HepG2 (cell line): ENCODE measurements around the gene HERPUD2. TPM values are rescaled to one million over a fixed set of nuclear protein-coding genes. Genes with fewer than 3 reads are reported as not detected.
A peak's percentile ranks its signal among the peaks of the same experiment; 100 is the strongest.

Source experiments
- ARNTL ChIP-seq: sonication (generic); formaldehyde crosslinking; IDR thresholded peaks from 2 replicates; pipeline ENCODE4 v1.4.0; 2020; ENCODE audit warnings: mild to moderate bottlenecking, missing genetic modification reagents
- ATF1 ChIP-seq: IDR thresholded peaks from 2 replicates; pipeline ENCODE4 v1.6.1; 2016; ENCODE audit warnings: mild to moderate bottlenecking, control low read depth
- CHD2 ChIP-seq: IDR thresholded peaks from 2 replicates; pipeline ENCODE4 v1.6.1; 2011; ENCODE audit warnings: low read depth, low read length, improper control_type of control experiment
- GMEB2 ChIP-seq: IDR thresholded peaks from 2 replicates; pipeline ENCODE4 v1.6.1; 2016; ENCODE audit warnings: missing biosample characterization, missing genetic modification reagents, low read depth
- HNRNPH1 ChIP-seq: fragments of 200-400 bp; formaldehyde crosslinking; optimal IDR thresholded peaks from 2 replicates; pipeline ENCODE3; 2017; ENCODE audit warnings: mild to moderate bottlenecking, low read depth, low read length
- KDM4B ChIP-seq: sonication (generic); formaldehyde crosslinking; IDR thresholded peaks from 2 replicates; pipeline ENCODE4 v1.4.0; 2020; ENCODE audit warnings: missing genetic modification reagents
- MTF1 ChIP-seq: sonication (generic); formaldehyde crosslinking; IDR thresholded peaks from 2 replicates; pipeline ENCODE4 v1.5.0; 2020; ENCODE audit warnings: missing genetic modification reagents
- MXD1 ChIP-seq: sonication (generic); formaldehyde crosslinking; IDR thresholded peaks from 2 replicates; pipeline ENCODE4 v1.4.0; 2020; ENCODE audit warnings: mild to moderate bottlenecking, missing genetic modification reagents
- NR1H2 ChIP-seq: sonication (generic); formaldehyde crosslinking; IDR thresholded peaks from 2 replicates; pipeline ENCODE4 v1.8.1; 2022; ENCODE audit warnings: low read depth, missing genetic modification reagents, borderline replicate concordance
- NR2C2 ChIP-seq: sonication (generic); formaldehyde crosslinking; IDR thresholded peaks from 2 replicates; pipeline ENCODE4 v1.4.0; 2020; ENCODE audit warnings: missing genetic modification reagents, mild to moderate bottlenecking, moderate library complexity, borderline replicate concordance
- POLR2AphosphoS2 ChIP-seq: IDR thresholded peaks from 2 replicates; pipeline ENCODE4 v1.6.1; 2011; ENCODE audit warnings: low read depth, low read length, improper control_type of control experiment
- SALL1 ChIP-seq: sonication (generic); formaldehyde crosslinking; IDR thresholded peaks from 2 replicates; pipeline ENCODE4 v1.8.0; 2022; ENCODE audit warnings: mild to moderate bottlenecking, missing genetic modification reagents
- SRF ChIP-seq: IDR thresholded peaks from 2 replicates; pipeline ENCODE4 v1.6.1; 2011; ENCODE audit warnings: mild to moderate bottlenecking, low read depth, low read length, moderate library complexity
- SRSF4 ChIP-seq: fragments of 200-400 bp; formaldehyde crosslinking; IDR thresholded peaks from one replicate; pipeline ENCODE4 v1.6.1; 2018; ENCODE audit warnings: mild to moderate bottlenecking, low read depth, low read length, moderate library complexity; ENCODE audit not compliant: poor library complexity, severe bottlenecking
- TFAP4 ChIP-seq: sonication (generic); IDR thresholded peaks from 2 replicates; pipeline ENCODE4 v1.6.1; 2016; ENCODE audit warnings: low read depth, borderline replicate concordance
- ZNF496 ChIP-seq: sonication (generic); formaldehyde crosslinking; IDR thresholded peaks from 2 replicates; pipeline ENCODE4 v1.8.1; 2023; ENCODE audit warnings: mild to moderate bottlenecking, moderate library complexity, missing genetic modification reagents; ENCODE audit not compliant: insufficient replicate concordance
- ZNF562 ChIP-seq: sonication (generic); formaldehyde crosslinking; IDR thresholded peaks from 2 replicates; pipeline ENCODE4 v1.8.0; 2022; ENCODE audit warnings: missing genetic modification reagents, borderline replicate concordance
- ZNF710 ChIP-seq: sonication (generic); formaldehyde crosslinking; IDR thresholded peaks from 2 replicates; pipeline ENCODE4 v1.5.0; 2020; ENCODE audit warnings: mild to moderate bottlenecking, missing genetic modification reagents, borderline replicate concordance
- ZNF841 ChIP-seq: sonication (generic); formaldehyde crosslinking; IDR thresholded peaks from 2 replicates; pipeline ENCODE4 v1.8.1; 2023; ENCODE audit warnings: missing genetic modification reagents, borderline replicate concordance
- ZSCAN25 ChIP-seq: sonication (generic); formaldehyde crosslinking; IDR thresholded peaks from 2 replicates; pipeline ENCODE4 v1.8.0; 2022; ENCODE audit warnings: mild to moderate bottlenecking, missing genetic modification reagents
- polyA plus RNA-seq, 8 experiments: library from polyadenylated mRNA; depleted of rRNA in 3 of 8; stranded (reverse) in 7 of 8; unstranded in 1 of 8; fragments of >200 nt; fragmentation: Illumina TruSeq in 4 of 8; extraction: Trizol in 4 of 8; gene quantifications; 2 replicates each; pipeline versions ENCODE4 v1.2.1 to v1.2.3, GENCODE V29; 2011 to 2016; ENCODE audit warnings: low read depth in 4 of 8, missing spikeins in 1 of 8, mixed read lengths in 1 of 8; ENCODE audit not compliant: insufficient read depth in 1 of 8
- total RNA-seq, 5 experiments: library from RNA; depleted of rRNA; stranded (reverse); fragments of >200 nt; fragmentation: Illumina TruSeq; extraction: Trizol; gene quantifications; 2 replicates each; pipeline ENCODE4 v1.2.3, GENCODE V29; 2016; ENCODE audit warnings: low read depth in 1 of 5
- TF ChIP-seq, protein P1 (sequence below): sonication (generic); formaldehyde crosslinking; IDR thresholded peaks from 2 replicates; pipeline ENCODE4 v1.8.0; 2023; ENCODE audit warnings: mild to moderate bottlenecking, missing genetic modification reagents
- TF ChIP-seq, protein P2 (sequence below): sonication (generic); formaldehyde crosslinking; IDR thresholded peaks from 2 replicates; pipeline ENCODE4; 2020; ENCODE audit warnings: missing genetic modification reagents, mild to moderate bottlenecking, borderline replicate concordance

The HERPUD2 gene
- total and polyA plus RNA-seq, 2 of the 13 experiments (the other 11 are each of a cell fraction or from before 2014, with no cell fraction given), result 10.7 to 38.6 TPM

- TF ChIP-seq MXD1 (no peak), NR2C2 (peak; percentile 62; the same call in 1 of the 2 replicates), SRF (no peak), ZSCAN25 (CRISPR knock-in tag) (no peak), SRSF4 (no peak), ZNF841 (CRISPR knock-in tag) (no peak), ZNF496 (CRISPR knock-in tag) (no peak), GMEB2 (CRISPR knock-in tag) (no peak), ZNF710 (no peak), SALL1 (peak; percentile 61; the same call in 1 of the 2 replicates), POLR2AphosphoS2 (no peak), CHD2 (no peak), HNRNPH1 (no peak), TFAP4 (no peak), ZNF562 (CRISPR knock-in tag) (no peak), ATF1 (CRISPR knock-in tag) (0 out of 2 replicates have a peak, but pooled peaks have one; percentile 19), KDM4B (CRISPR knock-in tag) (no peak), MTF1 (CRISPR knock-in tag) (no peak), NR1H2 (CRISPR knock-in tag) (no peak), ARNTL (no peak)
- TF ChIP-seq, protein P1, sequence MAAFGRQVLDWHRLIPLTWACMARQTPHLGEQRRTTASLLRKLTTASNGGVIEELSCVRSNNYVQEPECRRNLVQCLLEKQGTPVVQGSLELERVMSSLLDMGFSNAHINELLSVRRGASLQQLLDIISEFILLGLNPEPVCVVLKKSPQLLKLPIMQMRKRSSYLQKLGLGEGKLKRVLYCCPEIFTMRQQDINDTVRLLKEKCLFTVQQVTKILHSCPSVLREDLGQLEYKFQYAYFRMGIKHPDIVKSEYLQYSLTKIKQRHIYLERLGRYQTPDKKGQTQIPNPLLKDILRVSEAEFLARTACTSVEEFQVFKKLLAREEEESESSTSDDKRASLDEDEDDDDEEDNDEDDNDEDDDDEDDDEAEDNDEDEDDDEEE (CRISPR knock-in tag), result no peak
- TF ChIP-seq, protein P2, sequence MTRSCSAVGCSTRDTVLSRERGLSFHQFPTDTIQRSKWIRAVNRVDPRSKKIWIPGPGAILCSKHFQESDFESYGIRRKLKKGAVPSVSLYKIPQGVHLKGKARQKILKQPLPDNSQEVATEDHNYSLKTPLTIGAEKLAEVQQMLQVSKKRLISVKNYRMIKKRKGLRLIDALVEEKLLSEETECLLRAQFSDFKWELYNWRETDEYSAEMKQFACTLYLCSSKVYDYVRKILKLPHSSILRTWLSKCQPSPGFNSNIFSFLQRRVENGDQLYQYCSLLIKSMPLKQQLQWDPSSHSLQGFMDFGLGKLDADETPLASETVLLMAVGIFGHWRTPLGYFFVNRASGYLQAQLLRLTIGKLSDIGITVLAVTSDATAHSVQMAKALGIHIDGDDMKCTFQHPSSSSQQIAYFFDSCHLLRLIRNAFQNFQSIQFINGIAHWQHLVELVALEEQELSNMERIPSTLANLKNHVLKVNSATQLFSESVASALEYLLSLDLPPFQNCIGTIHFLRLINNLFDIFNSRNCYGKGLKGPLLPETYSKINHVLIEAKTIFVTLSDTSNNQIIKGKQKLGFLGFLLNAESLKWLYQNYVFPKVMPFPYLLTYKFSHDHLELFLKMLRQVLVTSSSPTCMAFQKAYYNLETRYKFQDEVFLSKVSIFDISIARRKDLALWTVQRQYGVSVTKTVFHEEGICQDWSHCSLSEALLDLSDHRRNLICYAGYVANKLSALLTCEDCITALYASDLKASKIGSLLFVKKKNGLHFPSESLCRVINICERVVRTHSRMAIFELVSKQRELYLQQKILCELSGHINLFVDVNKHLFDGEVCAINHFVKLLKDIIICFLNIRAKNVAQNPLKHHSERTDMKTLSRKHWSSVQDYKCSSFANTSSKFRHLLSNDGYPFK (CRISPR knock-in tag), result no peak
Measured at GRCh38 chr7:35736725-35737124, 41.8 kb upstream of the HERPUD2 start (continued).
